AG09309 (cell line): ENCODE measurements around the gene CAPN1.

Experiments used
- DNase-seq: peaks from one replicate; pipeline ENCODE4 v3.0.0-alpha.2; 2010; ENCODE audit warnings: low read depth
- H3K4me3 ChIP-seq: 2 replicates; pipeline ENCODE4 v1.5.1; 2011; ENCODE audit warnings: mild to moderate bottlenecking, low read depth, low read length, moderate library complexity; ENCODE audit not compliant: control insufficient read depth
- TF ChIP-seq, protein P1 (sequence below): IDR thresholded peaks from 2 replicates; pipeline ENCODE4 v1.5.1; 2011; ENCODE audit warnings: mild to moderate bottlenecking, low read depth, low read length, inconsistent platforms; ENCODE audit not compliant: insufficient read depth, control insufficient read depth; ENCODE audit errors: missing control alignments

The CAPN1 gene

DNA sequence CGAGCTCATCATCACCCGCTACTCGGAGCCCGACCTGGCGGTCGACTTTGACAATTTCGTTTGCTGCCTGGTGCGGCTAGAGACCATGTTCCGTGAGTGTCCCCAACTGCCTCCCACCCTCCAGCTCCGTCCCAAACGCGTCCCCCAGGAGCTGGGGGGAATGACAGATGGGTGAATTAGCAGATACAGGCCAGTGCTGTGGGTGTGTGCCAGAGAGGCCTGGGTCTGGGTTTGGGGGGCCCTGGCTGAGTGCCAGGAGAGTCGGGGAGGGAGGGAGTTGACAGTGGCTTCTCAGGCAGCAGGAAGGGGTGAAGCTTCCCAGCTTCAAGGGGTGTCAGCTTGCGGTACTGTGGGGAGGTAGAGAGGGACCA lies 28.6 kb downstream of the CAPN1 start:
- no peak for DNase-seq
- TF ChIP-seq, protein P1, sequence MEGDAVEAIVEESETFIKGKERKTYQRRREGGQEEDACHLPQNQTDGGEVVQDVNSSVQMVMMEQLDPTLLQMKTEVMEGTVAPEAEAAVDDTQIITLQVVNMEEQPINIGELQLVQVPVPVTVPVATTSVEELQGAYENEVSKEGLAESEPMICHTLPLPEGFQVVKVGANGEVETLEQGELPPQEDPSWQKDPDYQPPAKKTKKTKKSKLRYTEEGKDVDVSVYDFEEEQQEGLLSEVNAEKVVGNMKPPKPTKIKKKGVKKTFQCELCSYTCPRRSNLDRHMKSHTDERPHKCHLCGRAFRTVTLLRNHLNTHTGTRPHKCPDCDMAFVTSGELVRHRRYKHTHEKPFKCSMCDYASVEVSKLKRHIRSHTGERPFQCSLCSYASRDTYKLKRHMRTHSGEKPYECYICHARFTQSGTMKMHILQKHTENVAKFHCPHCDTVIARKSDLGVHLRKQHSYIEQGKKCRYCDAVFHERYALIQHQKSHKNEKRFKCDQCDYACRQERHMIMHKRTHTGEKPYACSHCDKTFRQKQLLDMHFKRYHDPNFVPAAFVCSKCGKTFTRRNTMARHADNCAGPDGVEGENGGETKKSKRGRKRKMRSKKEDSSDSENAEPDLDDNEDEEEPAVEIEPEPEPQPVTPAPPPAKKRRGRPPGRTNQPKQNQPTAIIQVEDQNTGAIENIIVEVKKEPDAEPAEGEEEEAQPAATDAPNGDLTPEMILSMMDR: no peak
- no peak overlapping the region for H3K4me3 ChIP-seq

DNA sequence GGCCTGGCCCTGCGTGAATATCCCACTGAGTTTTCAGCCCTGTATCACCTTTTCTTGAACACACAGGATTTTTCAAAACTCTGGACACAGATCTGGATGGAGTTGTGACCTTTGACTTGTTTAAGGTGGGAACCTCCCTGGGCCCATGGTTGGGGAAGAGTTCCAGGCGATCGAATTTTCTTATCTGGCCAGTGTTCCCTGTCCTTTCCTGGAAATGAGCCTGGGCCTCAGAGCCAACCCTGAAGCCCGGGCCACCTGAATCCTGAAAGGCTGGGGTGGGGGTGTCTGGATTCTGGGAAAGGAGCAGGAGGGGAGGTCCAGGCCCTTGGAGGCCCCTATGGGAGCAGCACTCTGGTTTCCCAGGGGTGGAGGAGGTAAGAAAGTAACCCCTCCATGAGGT lies 29.0 kb downstream of the CAPN1 start:
- TF ChIP-seq, protein P1: no peak
- no peak overlapping the region for H3K4me3 ChIP-seq
- no peak for DNase-seq

DNA sequence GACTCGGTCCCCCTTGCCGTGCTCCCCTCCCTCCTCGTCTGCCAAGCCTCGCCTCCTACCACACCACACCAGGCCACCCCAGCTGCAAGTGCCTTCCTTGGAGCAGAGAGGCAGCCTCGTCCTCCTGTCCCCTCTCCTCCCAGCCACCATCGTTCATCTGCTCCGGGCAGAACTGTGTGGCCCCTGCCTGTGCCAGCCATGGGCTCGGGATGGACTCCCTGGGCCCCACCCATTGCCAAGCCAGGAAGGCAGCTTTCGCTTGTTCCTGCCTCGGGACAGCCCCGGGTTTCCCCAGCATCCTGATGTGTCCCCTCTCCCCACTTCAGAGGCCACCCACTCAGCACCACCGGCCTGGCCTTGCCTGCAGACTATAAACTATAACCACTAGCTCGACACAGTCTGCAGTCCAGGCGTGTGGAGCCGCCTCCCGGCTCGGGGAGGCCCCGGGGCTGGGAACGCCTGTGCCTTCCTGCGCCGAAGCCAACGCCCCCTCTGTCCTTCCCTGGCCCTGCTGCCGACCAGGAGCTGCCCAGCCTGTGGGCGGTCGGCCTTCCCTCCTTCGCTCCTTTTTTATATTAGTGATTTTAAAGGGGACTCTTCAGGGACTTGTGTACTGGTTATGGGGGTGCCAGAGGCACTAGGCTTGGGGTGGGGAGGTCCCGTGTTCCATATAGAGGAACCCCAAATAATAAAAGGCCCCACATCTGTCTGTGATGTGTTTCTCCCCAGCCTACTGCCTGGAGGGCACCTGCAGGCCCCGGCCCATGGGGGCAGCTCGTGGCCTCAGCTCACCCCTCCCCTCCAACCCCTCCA lies 29.8 kb downstream of the CAPN1 start:
- H3K4me3 ChIP-seq: no peak overlapping the region
- TF ChIP-seq, protein P1: no peak
- DNase-seq: no peak

DNA sequence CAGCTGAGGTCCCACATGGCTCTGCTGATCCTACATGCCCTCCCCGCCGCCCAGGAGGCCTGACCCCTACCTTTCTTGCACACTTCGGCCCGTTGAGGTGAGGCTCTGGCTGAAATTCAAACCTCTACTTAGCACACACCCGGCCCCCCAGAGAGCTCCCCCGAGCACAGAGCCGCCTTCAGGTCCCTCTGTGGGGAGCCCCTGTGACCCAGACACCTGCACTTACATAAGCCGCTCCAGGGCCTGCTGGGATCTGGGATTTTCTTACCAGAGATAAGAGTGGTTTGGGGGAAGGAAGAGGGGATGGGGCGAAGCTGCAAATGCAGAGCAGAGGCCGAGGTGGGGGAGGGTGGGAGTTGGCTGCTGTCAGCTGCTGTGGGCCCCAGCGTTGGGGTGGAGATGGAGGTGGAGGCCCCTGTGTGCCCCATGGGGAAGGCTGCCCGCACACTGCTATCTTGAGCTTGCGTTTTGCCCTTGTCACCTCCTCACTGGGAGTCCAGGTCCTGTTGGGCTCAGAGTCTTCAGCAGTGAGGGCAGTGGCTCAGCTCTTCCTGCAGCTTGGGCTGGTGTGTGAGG lies 30.6 kb downstream of the CAPN1 start:
- TF ChIP-seq, protein P1: no peak
- no peak for DNase-seq
- H3K4me3 ChIP-seq: no peak overlapping the region

DNA sequence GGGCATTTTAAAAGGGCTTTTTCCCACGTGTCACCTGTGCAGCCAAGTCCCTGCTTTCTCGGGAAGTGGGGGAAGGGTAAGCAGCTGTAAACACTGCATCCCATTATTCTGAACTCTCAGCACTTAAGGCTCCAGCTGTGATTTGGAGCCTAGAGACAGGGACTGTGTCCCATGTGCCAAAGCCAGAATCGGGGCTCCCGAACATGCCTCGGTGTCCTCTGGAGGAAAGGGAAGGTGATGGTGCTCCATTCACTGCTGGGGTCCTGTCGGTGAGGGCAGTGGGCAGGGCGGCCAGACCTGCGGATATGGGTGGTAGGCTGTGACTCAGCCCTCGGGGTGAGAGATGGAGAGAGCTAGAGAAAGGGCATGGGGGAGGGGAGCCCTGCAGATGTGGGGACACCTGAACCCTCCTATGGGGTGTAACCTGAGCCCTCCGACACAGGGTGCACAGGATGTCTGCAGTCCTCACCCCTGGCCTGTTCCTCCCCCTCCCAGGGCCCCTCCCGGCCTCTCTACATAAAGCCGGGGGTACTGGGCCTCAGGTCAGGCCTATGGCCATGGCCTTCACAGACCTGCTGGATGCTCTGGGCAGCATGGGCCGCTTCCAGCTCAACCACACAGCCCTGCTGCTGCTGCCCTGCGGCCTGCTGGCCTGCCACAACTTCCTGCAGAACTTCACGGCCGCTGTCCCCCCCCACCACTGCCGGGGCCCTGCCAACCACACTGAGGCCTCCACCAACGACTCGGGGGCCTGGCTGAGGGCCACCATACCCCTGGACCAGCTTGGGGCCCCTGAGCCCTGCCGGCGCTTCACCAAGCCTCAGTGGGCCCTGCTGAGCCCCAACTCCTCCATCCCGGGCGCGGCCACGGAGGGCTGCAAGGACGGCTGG lies 31.8 kb downstream of the CAPN1 start:
- no peak for DNase-seq
- TF ChIP-seq, protein P1: no peak
- no peak overlapping the region for H3K4me3 ChIP-seq

DNA sequence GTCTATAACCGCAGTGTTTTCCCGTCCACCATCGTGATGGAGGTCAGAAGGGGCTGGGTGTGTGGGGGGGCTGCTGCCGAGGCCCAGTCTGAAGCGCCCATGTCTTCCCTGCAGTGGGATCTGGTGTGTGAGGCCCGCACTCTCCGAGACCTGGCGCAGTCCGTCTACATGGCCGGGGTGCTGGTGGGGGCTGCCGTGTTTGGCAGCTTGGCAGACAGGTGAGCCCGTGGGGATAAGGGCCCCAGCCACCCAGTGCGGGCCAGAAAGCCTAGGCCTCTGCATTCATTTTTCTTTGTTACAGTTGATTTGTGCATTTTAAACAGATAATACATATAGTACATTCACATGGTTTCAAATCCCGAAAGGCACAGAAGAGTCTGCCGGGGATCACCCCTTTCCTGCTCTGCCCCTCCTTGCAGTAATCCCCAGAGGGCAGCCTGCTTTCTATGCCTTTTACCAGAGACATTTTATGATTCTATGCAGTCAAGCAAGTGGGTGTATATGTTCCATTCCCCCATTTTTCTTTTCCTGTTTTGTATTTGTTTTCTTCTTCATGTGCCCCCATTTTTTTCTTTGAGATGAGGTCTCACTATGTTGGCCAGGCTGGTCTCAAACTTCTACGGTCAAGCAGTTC lies 32.6 kb downstream of the CAPN1 start:
- TF ChIP-seq, protein P1: no peak
- no peak for DNase-seq
- no peak overlapping the region for H3K4me3 ChIP-seq
